Tongue (tissue), 2 donors: ENCODE results near the gene IL12RB1. TPM values are rescaled to one million over a fixed set of nuclear protein-coding genes. Genes with fewer than 3 reads are reported as not detected.
A peak's percentile ranks its signal among the peaks of the same experiment; 100 is the strongest.
"Not testable (repeated sequence)": the region's sequence is repeated elsewhere in the genome, so short reads cannot be mapped to it uniquely, and the experiment has no call there.

Source experiments
- DNase-seq: peaks from one replicate; pipeline ENCODE4 v3.0.0-alpha.2; 2015
- total RNA-seq: library from RNA; depleted of rRNA; stranded (reverse); fragments of >200 nt; gene quantifications from one replicate; pipeline ENCODE4 v1.2.3, GENCODE V29; 2014

The IL12RB1 gene
- total RNA-seq, 1 donor from 2014 or later: 0.41 TPM

GRCh38 chr19:18045307-18046050 is 41.3 kb downstream of the IL12RB1 start:
- no peak for DNase-seq

- DNase-seq: peak; percentile 88
Measured at GRCh38 chr19:18044825-18045304, 41.9 kb downstream of the IL12RB1 start.

- no peak for DNase-seq
Measured at GRCh38 chr19:18043676-18044075, 43.1 kb downstream of the IL12RB1 start.

GRCh38 chr19:18041054-18041453 is 45.7 kb downstream of the IL12RB1 start:
- no peak for DNase-seq

- not testable (repeated sequence) for DNase-seq
Measured at GRCh38 chr19:18032102-18032501, 54.6 kb downstream of the IL12RB1 start.

- not testable (repeated sequence) for DNase-seq
Measured at GRCh38 chr19:18031401-18031800, 55.3 kb downstream of the IL12RB1 start.

- peak; percentile 51 for DNase-seq
Measured at GRCh38 chr19:18029617-18030338, 57.0 kb downstream of the IL12RB1 start.

- no peak for DNase-seq
Measured at GRCh38 chr19:18027151-18027550, 59.6 kb downstream of the IL12RB1 start.

GRCh38 chr19:18023622-18024251 is 63.0 kb downstream of the IL12RB1 start:
- peak; percentile 76 for DNase-seq

- DNase-seq: no peak
Measured at GRCh38 chr19:18021121-18021755, 65.5 kb downstream of the IL12RB1 start.

- peak; percentile 58 for DNase-seq
Measured at GRCh38 chr19:18020212-18021085, 66.3 kb downstream of the IL12RB1 start.

GRCh38 chr19:18017275-18018083 is 69.3 kb downstream of the IL12RB1 start:
- DNase-seq: no peak

GRCh38 chr19:18016209-18016910 is 70.4 kb downstream of the IL12RB1 start:
- DNase-seq: no peak

- DNase-seq: no peak
Measured at GRCh38 chr19:18014197-18014596, 72.5 kb downstream of the IL12RB1 start.

GRCh38 chr19:18013210-18014111 is 73.3 kb downstream of the IL12RB1 start:
- DNase-seq: no peak

- no peak for DNase-seq
Measured at GRCh38 chr19:18010149-18010548, 76.6 kb downstream of the IL12RB1 start.

- DNase-seq: no peak
Measured at GRCh38 chr19:18009412-18010066, 77.2 kb downstream of the IL12RB1 start.
